ENCODE results near the gene PBX1. TPM values are rescaled to one million over a fixed set of nuclear protein-coding genes. Genes with fewer than 3 reads are reported as not detected.

The PBX1 gene
- total RNA-seq, 1 experiment from 2014 or later: 9.8 TPM

DNA sequence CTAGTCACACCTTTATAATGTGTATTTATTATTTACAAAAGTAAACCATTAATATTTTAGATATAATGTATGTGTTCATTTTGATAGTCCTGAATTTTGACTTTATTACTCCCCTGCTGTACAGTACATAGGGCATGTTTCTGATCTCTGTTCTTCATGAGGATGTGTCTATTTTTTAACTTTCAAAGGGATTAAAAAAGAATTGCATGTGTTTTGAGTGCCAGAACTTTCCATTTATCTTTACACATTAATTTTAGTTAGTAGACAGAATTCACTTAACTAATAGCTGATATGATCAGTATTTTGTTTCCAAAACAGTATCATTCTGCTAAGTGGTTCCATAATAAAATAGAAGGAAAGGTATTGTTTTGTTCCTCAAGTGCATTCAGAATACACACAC lies 3.1 kb downstream of the PBX1 start:
- DNase-seq (no peak), ATAC-seq (no peak)
- H3K27me3 ChIP-seq (ENCODE audit: low read length): no peaks in the 10 kb centered on the region
- H3K36me3 ChIP-seq (ENCODE audit: low read depth, low read length): no peaks in the 10 kb centered on the region
- ChIA-PET POLR2A (ENCODE audit: unreplicated experiment) (no interaction called here), CTCF (interaction anchor here (0.6 kb wide), 1 partner anchor 230 kb away, joined by 4 read pairs; no protein-coding TSS in a partner anchor)
- no peaks in the 10 kb centered on the region for H3K9me3 ChIP-seq (ENCODE audit: low read length)
- no peaks in the 10 kb centered on the region for H4K20me1 ChIP-seq (ENCODE audit: low read length)
- H3K4me3 ChIP-seq (ENCODE audit: low read length): no peak overlapping the region
- H3K27ac ChIP-seq (ENCODE audit: low read length): no peak overlapping the region
- 0 out of 2 replicates have a peak, but pooled peaks cover 5% of the 10 kb centered on the region for H3K79me2 ChIP-seq (ENCODE audit: low read length)
- H3K9ac ChIP-seq (ENCODE audit: low read length): no peak overlapping the region
- TF ChIP-seq EZH2phosphoT487 (IDR thresholded peaks at IDR 0.05; ENCODE audit: borderline replicate concordance, low read length) (no peak), EZH2 (IDR thresholded peaks at IDR 0.05; ENCODE audit: low read length, unreplicated experiment) (no peak)
- TF ChIP-seq, protein P1, sequence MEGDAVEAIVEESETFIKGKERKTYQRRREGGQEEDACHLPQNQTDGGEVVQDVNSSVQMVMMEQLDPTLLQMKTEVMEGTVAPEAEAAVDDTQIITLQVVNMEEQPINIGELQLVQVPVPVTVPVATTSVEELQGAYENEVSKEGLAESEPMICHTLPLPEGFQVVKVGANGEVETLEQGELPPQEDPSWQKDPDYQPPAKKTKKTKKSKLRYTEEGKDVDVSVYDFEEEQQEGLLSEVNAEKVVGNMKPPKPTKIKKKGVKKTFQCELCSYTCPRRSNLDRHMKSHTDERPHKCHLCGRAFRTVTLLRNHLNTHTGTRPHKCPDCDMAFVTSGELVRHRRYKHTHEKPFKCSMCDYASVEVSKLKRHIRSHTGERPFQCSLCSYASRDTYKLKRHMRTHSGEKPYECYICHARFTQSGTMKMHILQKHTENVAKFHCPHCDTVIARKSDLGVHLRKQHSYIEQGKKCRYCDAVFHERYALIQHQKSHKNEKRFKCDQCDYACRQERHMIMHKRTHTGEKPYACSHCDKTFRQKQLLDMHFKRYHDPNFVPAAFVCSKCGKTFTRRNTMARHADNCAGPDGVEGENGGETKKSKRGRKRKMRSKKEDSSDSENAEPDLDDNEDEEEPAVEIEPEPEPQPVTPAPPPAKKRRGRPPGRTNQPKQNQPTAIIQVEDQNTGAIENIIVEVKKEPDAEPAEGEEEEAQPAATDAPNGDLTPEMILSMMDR (conservative IDR thresholded peaks at IDR 0.05; ENCODE audit: low read depth, low read length): no peak
- no TSS peak for BruUV-seq (replicated peaks)
- H3K9me2 ChIP-seq (replicated peaks; ENCODE audit: low read length): no peaks in the 10 kb centered on the region
- no peak overlapping the region for H2AFZ ChIP-seq (ENCODE audit: low read length)
- intact Hi-C loops (cut with micrococcal nuclease): no loop called here
- H3K4me2 ChIP-seq (ENCODE audit: low read length): peak overlapping the region; percentile 84
- H3F3A ChIP-seq (ENCODE audit: low read length, unreplicated experiment): no peaks in the 10 kb centered on the region
- peaks cover 10% of the 10 kb centered on the region for H3K4me1 ChIP-seq (ENCODE audit: insufficient read depth, low read length)

DNA sequence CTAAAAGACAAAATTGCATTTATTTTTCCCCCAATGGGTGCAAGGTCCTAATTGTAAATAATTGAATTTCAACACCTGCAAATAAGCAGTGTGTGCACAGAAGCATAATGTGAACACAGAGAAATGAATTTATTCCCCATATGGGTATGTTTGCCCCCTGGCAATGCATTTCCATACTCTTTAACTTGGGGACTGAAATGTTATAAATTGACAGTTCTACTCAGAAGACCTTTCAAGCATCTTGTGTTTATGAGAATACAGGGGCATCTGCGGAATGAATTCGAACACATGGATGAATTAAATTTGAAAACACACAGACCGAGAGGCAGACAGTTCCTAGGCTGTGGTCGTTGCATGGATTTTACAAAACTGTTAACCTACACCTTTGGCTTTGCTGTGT lies 3.5 kb downstream of the PBX1 start:
- Histone ChIP-seq H3K27ac (ENCODE audit: low read length) (no peak overlapping the region), H3K4me1 (ENCODE audit: insufficient read depth, low read length) (peaks cover 10% of the 10 kb centered on the region), H4K20me1 (ENCODE audit: low read length) (no peaks in the 10 kb centered on the region), H3K9me2 (replicated peaks; ENCODE audit: low read length) (no peaks in the 10 kb centered on the region), H3K4me2 (ENCODE audit: low read length) (peak overlapping the region; percentile 84; the same call in 1 of the 2 replicates), H3K79me2 (ENCODE audit: low read length) (0 out of 2 replicates have a peak, but pooled peaks cover 5% of the 10 kb centered on the region), H3K4me3 (ENCODE audit: low read length) (no peak overlapping the region), H3K9ac (ENCODE audit: low read length) (no peak overlapping the region), H3K27me3 (ENCODE audit: low read length) (no peaks in the 10 kb centered on the region), H3F3A (ENCODE audit: low read length, unreplicated experiment) (no peaks in the 10 kb centered on the region), H3K36me3 (ENCODE audit: low read depth, low read length) (no peaks in the 10 kb centered on the region), H3K9me3 (ENCODE audit: low read length) (no peaks in the 10 kb centered on the region), H2AFZ (ENCODE audit: low read length) (no peak overlapping the region)
- POLR2A ChIA-PET (ENCODE audit: unreplicated experiment): no interaction called here
- BruUV-seq (replicated peaks): no TSS peak
- no peak for ATAC-seq
- intact Hi-C loops (cut with micrococcal nuclease): no loop called here
- CTCF ChIA-PET: no interaction called here
- TF ChIP-seq EZH2phosphoT487 (IDR thresholded peaks at IDR 0.05; ENCODE audit: borderline replicate concordance, low read length) (no peak), EZH2 (IDR thresholded peaks at IDR 0.05; ENCODE audit: low read length, unreplicated experiment) (no peak)
- TF ChIP-seq, protein P1 (conservative IDR thresholded peaks at IDR 0.05; ENCODE audit: low read depth, low read length): no peak
- DNase-seq: no peak

DNA sequence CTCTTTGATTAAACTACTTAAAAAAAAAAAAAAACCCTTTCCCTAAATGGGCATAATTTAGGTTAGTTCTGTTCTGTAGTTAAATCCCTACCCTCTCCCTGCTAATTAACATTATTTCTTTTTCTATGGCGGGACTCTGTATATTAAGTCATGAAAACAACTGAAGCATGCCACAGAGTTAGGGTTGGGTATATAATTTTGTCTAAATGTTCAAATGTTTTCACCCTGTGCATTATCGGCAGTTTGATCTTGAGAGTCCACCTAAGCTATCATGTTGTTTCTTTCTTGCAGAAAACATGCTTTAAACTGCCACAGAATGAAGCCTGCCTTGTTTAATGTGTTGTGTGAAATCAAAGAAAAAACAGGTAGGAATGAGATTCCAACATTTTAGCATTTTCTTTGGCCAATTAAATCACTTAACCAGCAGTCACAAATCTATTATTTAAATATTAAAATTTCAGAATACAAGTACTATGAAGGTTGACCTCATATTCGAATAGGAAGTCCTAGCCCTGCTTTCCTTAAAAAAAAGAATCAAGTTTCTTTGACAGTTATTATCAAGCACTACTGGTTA lies 4.0 kb downstream of the PBX1 start:
- Histone ChIP-seq H3K9ac (ENCODE audit: low read length) (no peak overlapping the region), H3K9me2 (replicated peaks; ENCODE audit: low read length) (no peaks in the 10 kb centered on the region)
- CTCF ChIA-PET: no interaction called here

More for the DNA sequence above, 4.0 kb downstream of the PBX1 start:
- H3F3A ChIP-seq (ENCODE audit: low read length, unreplicated experiment): no peaks in the 10 kb centered on the region
- POLR2A ChIA-PET (ENCODE audit: unreplicated experiment): no interaction called here
- no peaks in the 10 kb centered on the region for H3K9me3 ChIP-seq (ENCODE audit: low read length)
- intact Hi-C loops (cut with micrococcal nuclease): no loop called here
- no peak overlapping the region for H2AFZ ChIP-seq (ENCODE audit: low read length)
- no peak for TF ChIP-seq EZH2phosphoT487 (IDR thresholded peaks at IDR 0.05; ENCODE audit: borderline replicate concordance, low read length)
- TF ChIP-seq, protein P1 (conservative IDR thresholded peaks at IDR 0.05; ENCODE audit: low read depth, low read length): no peak
- TF ChIP-seq EZH2 (IDR thresholded peaks at IDR 0.05; ENCODE audit: low read length, unreplicated experiment): no peak
- no peaks in the 10 kb centered on the region for H3K36me3 ChIP-seq (ENCODE audit: low read depth, low read length)
- no peaks in the 10 kb centered on the region for H4K20me1 ChIP-seq (ENCODE audit: low read length)
- no peak for DNase-seq
- peaks cover 7% of the 10 kb centered on the region for H3K4me1 ChIP-seq (ENCODE audit: insufficient read depth, low read length)
- ATAC-seq: no peak
- no peak overlapping the region for H3K4me3 ChIP-seq (ENCODE audit: low read length)
- H3K79me2 ChIP-seq (ENCODE audit: low read length): 0 out of 2 replicates have a peak, but pooled peaks cover 5% of the 10 kb centered on the region
- BruUV-seq (replicated peaks): no TSS peak
- H3K4me2 ChIP-seq (ENCODE audit: low read length): no peak overlapping the region
- no peaks in the 10 kb centered on the region for H3K27me3 ChIP-seq (ENCODE audit: low read length)
- H3K27ac ChIP-seq (ENCODE audit: low read length): no peak overlapping the region
